ENCODE measurements around the gene CEACAM7. TPM values are rescaled to one million over a fixed set of nuclear protein-coding genes. Genes with fewer than 3 reads are reported as not detected.

Gene CEACAM7
- total RNA-seq, 1 experiment from 2014 or later: not detected

DNA sequence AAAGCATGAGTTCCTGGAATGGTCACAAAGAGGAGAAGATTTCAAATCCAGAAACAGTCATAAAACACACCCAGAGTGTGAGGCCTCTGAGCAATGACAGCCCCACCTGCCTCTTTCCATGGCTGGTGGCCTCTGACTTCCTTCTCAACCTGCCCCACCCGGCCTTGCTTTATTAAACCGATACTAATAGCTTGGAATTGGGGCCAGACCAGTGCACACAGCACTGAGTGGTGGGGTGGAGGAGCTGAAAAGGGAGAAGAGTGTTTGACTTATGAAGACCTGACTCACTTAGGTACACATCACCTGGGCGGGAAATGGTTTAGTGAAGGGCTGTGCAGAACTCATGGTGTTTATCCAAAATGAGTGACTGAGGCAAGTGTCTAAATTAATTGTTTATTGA is 46.5 kb upstream of the CEACAM7 start:
- Histone ChIP-seq H4K20me1 (ENCODE audit: insufficient read depth) (no peaks in the 10 kb centered on the region), H3K9me2 (ENCODE audit: insufficient read depth) (no peaks in the 10 kb centered on the region), H3K4me2 (ENCODE audit: low read length) (no peak overlapping the region), H3K9me3 (ENCODE audit: control insufficient read depth in 1 of 2, insufficient read depth in 1 of 2, low read depth in 1 of 2, low read length in 2 of 2) (no peaks in the 10 kb centered on the region), H3K9ac (ENCODE audit: low read length) (no peak overlapping the region), H3K27ac (ENCODE audit: low read depth, low read length) (no peak overlapping the region), H3K79me2 (ENCODE audit: insufficient read depth, low read length) (no peaks in the 10 kb centered on the region), H3K4me3 (replicated peaks in 1 of 2; ENCODE audit: low read depth in 1 of 2, low read length in 2 of 2) (no peak overlapping the region), H3K36me3 (ENCODE audit: control insufficient read depth in 1 of 2, insufficient read depth in 2 of 2, low read length in 2 of 2) (no peaks in the 10 kb centered on the region), H2AFZ (ENCODE audit: low read depth, low read length, poor library complexity, severe bottlenecking) (no peak overlapping the region), H3K4me1 (ENCODE audit: control insufficient read depth in 1 of 2, insufficient read depth in 2 of 2, low read length in 2 of 2) (no peaks in the 10 kb centered on the region), H3K27me3 (ENCODE audit: insufficient read depth, low read length) (peaks cover 61% of the 10 kb centered on the region)
- DNase-seq (ENCODE audit: low read depth, low spot score) (no peak), ATAC-seq (no peak)
- ChIA-PET RAD21 (ENCODE audit: low non-redundant PET in 1 of 2, low total read pairs in 2 of 2, uncharacterized antibody in 2 of 2, unreplicated experiment in 2 of 2) (no interaction called here), POLR2A (no interaction called here), CTCF (interaction anchor here (1.3 to 1.7 kb wide), 3 partner anchors 19 to 28 kb away, joined by 4 to 7 read pairs (median 6); no protein-coding TSS in a partner anchor)
- TF ChIP-seq EGR1 (IDR thresholded peaks at IDR 0.05; ENCODE audit: low read depth) (no peak), POLR2AphosphoS5 (IDR thresholded peaks at IDR 0.05; ENCODE audit: low read depth, low read length) (no peak), TCF7L2 (IDR thresholded peaks at IDR 0.05; ENCODE audit: borderline replicate concordance, extremely low read depth, insufficient read depth, insufficient read length) (no peak), POLR2A (IDR thresholded peaks at IDR 0.05; ENCODE audit: borderline replicate concordance, extremely low read depth, insufficient read depth, insufficient read length) (no peak), EZH2phosphoT487 (IDR thresholded peaks at IDR 0.05; ENCODE audit: borderline replicate concordance) (no peak)
- BruUV-seq (replicated peaks): no TSS peak
- intact Hi-C loops (cut with micrococcal nuclease): no loop called here

DNA sequence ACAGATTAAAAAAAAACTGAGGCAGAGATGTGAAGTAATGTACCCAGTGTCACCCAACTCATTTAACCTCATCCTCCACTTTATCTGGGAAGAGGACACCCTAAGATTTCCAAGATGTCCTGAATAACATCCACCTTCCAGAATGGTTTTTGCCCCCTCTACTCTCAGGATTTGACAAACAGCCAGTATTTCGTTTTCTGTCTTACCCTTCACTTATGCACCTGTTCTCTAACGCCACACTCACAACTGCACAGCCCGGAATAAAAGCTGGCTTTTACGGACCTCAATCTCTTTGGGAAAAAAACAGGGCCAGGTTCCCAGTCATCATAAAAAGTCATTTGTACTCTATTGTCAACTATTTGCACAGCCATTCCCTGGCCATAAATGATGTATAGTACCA is 46.1 kb upstream of the CEACAM7 start:
- Histone ChIP-seq H3K4me2 (ENCODE audit: low read length) (no peak overlapping the region), H4K20me1 (ENCODE audit: insufficient read depth) (no peaks in the 10 kb centered on the region), H3K4me3 (replicated peaks in 1 of 2; ENCODE audit: low read depth in 1 of 2, low read length in 2 of 2) (no peak overlapping the region), H3K79me2 (ENCODE audit: insufficient read depth, low read length) (no peaks in the 10 kb centered on the region), H3K27ac (ENCODE audit: low read depth, low read length) (no peak overlapping the region), H3K36me3 (ENCODE audit: control insufficient read depth in 1 of 2, insufficient read depth in 2 of 2, low read length in 2 of 2) (no peaks in the 10 kb centered on the region), H3K4me1 (ENCODE audit: control insufficient read depth in 1 of 2, insufficient read depth in 2 of 2, low read length in 2 of 2) (no peaks in the 10 kb centered on the region), H2AFZ (ENCODE audit: low read depth, low read length, poor library complexity, severe bottlenecking) (no peak overlapping the region), H3K27me3 (ENCODE audit: insufficient read depth, low read length) (peaks cover 57% of the 10 kb centered on the region), H3K9ac (ENCODE audit: low read length) (no peak overlapping the region), H3K9me3 (ENCODE audit: control insufficient read depth in 1 of 2, insufficient read depth in 1 of 2, low read depth in 1 of 2, low read length in 2 of 2) (no peaks in the 10 kb centered on the region), H3K9me2 (ENCODE audit: insufficient read depth) (no peaks in the 10 kb centered on the region)
- RAD21 ChIA-PET (ENCODE audit: low non-redundant PET in 1 of 2, low total read pairs in 2 of 2, uncharacterized antibody in 2 of 2, unreplicated experiment in 2 of 2): no interaction called here
- no peak for ATAC-seq
- POLR2A ChIA-PET: no interaction called here
- DNase-seq (ENCODE audit: low read depth, low spot score): no peak
- no TSS peak for BruUV-seq (replicated peaks)
- CTCF ChIA-PET: interaction anchor here (1.3 to 1.6 kb wide), 2 partner anchors 19 to 27 kb away, joined by 4 to 6 read pairs; no protein-coding TSS in a partner anchor
- intact Hi-C loops (cut with micrococcal nuclease): no loop called here
- TF ChIP-seq EZH2phosphoT487 (IDR thresholded peaks at IDR 0.05; ENCODE audit: borderline replicate concordance) (no peak), MAX (IDR thresholded peaks at IDR 0.05) (no peak), EZH2 (IDR thresholded peaks at IDR 0.05) (no peak), CBX3 (IDR thresholded peaks at IDR 0.05; ENCODE audit: low read depth) (no peak), RAD21 (IDR thresholded peaks at IDR 0.05; ENCODE audit: low read depth) (no peak), SRF (IDR thresholded peaks at IDR 0.05; ENCODE audit: low read depth) (no peak), SP1 (IDR thresholded peaks at IDR 0.05; ENCODE audit: low read depth) (no peak), JUND (IDR thresholded peaks at IDR 0.05) (no peak), FOSL1 (IDR thresholded peaks at IDR 0.05; ENCODE audit: low read depth) (no peak), ZBTB33 (IDR thresholded peaks at IDR 0.05; ENCODE audit: extremely low read depth, insufficient replicate concordance, low read length) (no peak), ELF1 (IDR thresholded peaks at IDR 0.05; ENCODE audit: borderline replicate concordance, low read depth) (no peak)
- TF ChIP-seq, protein P1, sequence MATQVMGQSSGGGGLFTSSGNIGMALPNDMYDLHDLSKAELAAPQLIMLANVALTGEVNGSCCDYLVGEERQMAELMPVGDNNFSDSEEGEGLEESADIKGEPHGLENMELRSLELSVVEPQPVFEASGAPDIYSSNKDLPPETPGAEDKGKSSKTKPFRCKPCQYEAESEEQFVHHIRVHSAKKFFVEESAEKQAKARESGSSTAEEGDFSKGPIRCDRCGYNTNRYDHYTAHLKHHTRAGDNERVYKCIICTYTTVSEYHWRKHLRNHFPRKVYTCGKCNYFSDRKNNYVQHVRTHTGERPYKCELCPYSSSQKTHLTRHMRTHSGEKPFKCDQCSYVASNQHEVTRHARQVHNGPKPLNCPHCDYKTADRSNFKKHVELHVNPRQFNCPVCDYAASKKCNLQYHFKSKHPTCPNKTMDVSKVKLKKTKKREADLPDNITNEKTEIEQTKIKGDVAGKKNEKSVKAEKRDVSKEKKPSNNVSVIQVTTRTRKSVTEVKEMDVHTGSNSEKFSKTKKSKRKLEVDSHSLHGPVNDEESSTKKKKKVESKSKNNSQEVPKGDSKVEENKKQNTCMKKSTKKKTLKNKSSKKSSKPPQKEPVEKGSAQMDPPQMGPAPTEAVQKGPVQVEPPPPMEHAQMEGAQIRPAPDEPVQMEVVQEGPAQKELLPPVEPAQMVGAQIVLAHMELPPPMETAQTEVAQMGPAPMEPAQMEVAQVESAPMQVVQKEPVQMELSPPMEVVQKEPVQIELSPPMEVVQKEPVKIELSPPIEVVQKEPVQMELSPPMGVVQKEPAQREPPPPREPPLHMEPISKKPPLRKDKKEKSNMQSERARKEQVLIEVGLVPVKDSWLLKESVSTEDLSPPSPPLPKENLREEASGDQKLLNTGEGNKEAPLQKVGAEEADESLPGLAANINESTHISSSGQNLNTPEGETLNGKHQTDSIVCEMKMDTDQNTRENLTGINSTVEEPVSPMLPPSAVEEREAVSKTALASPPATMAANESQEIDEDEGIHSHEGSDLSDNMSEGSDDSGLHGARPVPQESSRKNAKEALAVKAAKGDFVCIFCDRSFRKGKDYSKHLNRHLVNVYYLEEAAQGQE (IDR thresholded peaks at IDR 0.05; ENCODE audit: low read depth): no peak
- TF ChIP-seq, protein P2, sequence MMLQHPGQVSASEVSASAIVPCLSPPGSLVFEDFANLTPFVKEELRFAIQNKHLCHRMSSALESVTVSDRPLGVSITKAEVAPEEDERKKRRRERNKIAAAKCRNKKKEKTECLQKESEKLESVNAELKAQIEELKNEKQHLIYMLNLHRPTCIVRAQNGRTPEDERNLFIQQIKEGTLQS (IDR thresholded peaks at IDR 0.05): no peak
